GM23338 (cell line): ENCODE results near the gene RASGRP3.

Experiments
- CREB1 ChIP-seq: fragments of 250-450 bp; sonication (Bioruptor Pico); IDR thresholded peaks from 2 replicates; pipeline ENCODE4 v1.5.0; 2020; ENCODE audit warnings: low read depth, mild to moderate bottlenecking, moderate library complexity
- CTCF ChIP-seq, 2 experiments: fragments of 200-600 bp in 1 of 2; sonication (generic) in 1 of 2; conservative IDR thresholded peaks; 2 replicates each; pipeline versions ENCODE4 v1.5.1 to v1.6.1; 2016 to 2017; ENCODE audit warnings: antibody characterized with exemption in 2 of 2, low read depth in 2 of 2, mild to moderate bottlenecking in 2 of 2, moderate library complexity in 1 of 2
- ETS1 ChIP-seq: IDR thresholded peaks from 2 replicates; pipeline ENCODE4 v1.6.1; 2016; ENCODE audit warnings: antibody characterized with exemption
- EZH2 ChIP-seq: fragments of 200-600 bp; sonication (generic); IDR thresholded peaks from one replicate; pipeline ENCODE4 v1.8.0; 2017; ENCODE audit warnings: antibody characterized with exemption, mild to moderate bottlenecking, low read depth; ENCODE audit not compliant: unreplicated experiment
- EZH2phosphoT487 ChIP-seq: fragments of 200-600 bp; sonication (generic); IDR thresholded peaks from one replicate; pipeline ENCODE4 v1.8.1; 2018; ENCODE audit warnings: antibody characterized with exemption; ENCODE audit not compliant: unreplicated experiment
- JUNB ChIP-seq: IDR thresholded peaks from one replicate; pipeline ENCODE4 v1.6.1; 2016; ENCODE audit warnings: antibody characterized with exemption; ENCODE audit not compliant: unreplicated experiment
- NANOG ChIP-seq: IDR thresholded peaks from 2 replicates; pipeline ENCODE4 v1.6.1; 2016; ENCODE audit warnings: antibody characterized with exemption, borderline replicate concordance
- POLR2AphosphoS5 ChIP-seq: IDR thresholded peaks from 2 replicates; pipeline ENCODE4 v1.6.1; 2016; ENCODE audit warnings: antibody characterized with exemption, low read depth
- STAT1 ChIP-seq: IDR thresholded peaks from one replicate; pipeline ENCODE4 v1.6.1; 2016; ENCODE audit warnings: antibody characterized with exemption; ENCODE audit not compliant: unreplicated experiment
- ZNF114 ChIP-seq: fragments of 250-450 bp; sonication (Bioruptor Pico); IDR thresholded peaks from 2 replicates; pipeline ENCODE4 v1.5.0; 2020; ENCODE audit warnings: mild to moderate bottlenecking, moderate library complexity
- ZNF331 ChIP-seq: fragments of 250-450 bp; sonication (Bioruptor Pico); IDR thresholded peaks from 2 replicates; pipeline ENCODE4 v1.5.0; 2020; ENCODE audit warnings: low read depth, mild to moderate bottlenecking, moderate library complexity
- TF ChIP-seq, protein P1 (sequence below): IDR thresholded peaks from one replicate; pipeline ENCODE4 v1.6.1; 2018; ENCODE audit warnings: antibody characterized with exemption; ENCODE audit not compliant: unreplicated experiment
- TF ChIP-seq, protein P2 (sequence below): fragments of 250-450 bp; sonication (Bioruptor Pico); IDR thresholded peaks from 2 replicates; pipeline ENCODE4 v1.5.0; 2020; ENCODE audit warnings: mild to moderate bottlenecking, moderate library complexity

GRCh38 chr2:33488715-33489540 is 12.5 kb downstream of the RASGRP3 start:
- TF ChIP-seq CTCF (conservative IDR thresholded peaks at IDR 0.05; ENCODE audit: low read depth in 2 of 2), result no peak
- TF ChIP-seq EZH2, result no peak
- no peak for TF ChIP-seq ETS1
- TF ChIP-seq, protein P1, sequence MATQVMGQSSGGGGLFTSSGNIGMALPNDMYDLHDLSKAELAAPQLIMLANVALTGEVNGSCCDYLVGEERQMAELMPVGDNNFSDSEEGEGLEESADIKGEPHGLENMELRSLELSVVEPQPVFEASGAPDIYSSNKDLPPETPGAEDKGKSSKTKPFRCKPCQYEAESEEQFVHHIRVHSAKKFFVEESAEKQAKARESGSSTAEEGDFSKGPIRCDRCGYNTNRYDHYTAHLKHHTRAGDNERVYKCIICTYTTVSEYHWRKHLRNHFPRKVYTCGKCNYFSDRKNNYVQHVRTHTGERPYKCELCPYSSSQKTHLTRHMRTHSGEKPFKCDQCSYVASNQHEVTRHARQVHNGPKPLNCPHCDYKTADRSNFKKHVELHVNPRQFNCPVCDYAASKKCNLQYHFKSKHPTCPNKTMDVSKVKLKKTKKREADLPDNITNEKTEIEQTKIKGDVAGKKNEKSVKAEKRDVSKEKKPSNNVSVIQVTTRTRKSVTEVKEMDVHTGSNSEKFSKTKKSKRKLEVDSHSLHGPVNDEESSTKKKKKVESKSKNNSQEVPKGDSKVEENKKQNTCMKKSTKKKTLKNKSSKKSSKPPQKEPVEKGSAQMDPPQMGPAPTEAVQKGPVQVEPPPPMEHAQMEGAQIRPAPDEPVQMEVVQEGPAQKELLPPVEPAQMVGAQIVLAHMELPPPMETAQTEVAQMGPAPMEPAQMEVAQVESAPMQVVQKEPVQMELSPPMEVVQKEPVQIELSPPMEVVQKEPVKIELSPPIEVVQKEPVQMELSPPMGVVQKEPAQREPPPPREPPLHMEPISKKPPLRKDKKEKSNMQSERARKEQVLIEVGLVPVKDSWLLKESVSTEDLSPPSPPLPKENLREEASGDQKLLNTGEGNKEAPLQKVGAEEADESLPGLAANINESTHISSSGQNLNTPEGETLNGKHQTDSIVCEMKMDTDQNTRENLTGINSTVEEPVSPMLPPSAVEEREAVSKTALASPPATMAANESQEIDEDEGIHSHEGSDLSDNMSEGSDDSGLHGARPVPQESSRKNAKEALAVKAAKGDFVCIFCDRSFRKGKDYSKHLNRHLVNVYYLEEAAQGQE, result no peak
- TF ChIP-seq CREB1 (CRISPR knock-in tag), result no peak
- TF ChIP-seq POLR2AphosphoS5, result no peak
- TF ChIP-seq JUNB, result no peak
- TF ChIP-seq EZH2phosphoT487, result no peak
- TF ChIP-seq ZNF331, result no peak
- TF ChIP-seq NANOG, result no peak
- TF ChIP-seq STAT1, result no peak
- TF ChIP-seq, protein P2, sequence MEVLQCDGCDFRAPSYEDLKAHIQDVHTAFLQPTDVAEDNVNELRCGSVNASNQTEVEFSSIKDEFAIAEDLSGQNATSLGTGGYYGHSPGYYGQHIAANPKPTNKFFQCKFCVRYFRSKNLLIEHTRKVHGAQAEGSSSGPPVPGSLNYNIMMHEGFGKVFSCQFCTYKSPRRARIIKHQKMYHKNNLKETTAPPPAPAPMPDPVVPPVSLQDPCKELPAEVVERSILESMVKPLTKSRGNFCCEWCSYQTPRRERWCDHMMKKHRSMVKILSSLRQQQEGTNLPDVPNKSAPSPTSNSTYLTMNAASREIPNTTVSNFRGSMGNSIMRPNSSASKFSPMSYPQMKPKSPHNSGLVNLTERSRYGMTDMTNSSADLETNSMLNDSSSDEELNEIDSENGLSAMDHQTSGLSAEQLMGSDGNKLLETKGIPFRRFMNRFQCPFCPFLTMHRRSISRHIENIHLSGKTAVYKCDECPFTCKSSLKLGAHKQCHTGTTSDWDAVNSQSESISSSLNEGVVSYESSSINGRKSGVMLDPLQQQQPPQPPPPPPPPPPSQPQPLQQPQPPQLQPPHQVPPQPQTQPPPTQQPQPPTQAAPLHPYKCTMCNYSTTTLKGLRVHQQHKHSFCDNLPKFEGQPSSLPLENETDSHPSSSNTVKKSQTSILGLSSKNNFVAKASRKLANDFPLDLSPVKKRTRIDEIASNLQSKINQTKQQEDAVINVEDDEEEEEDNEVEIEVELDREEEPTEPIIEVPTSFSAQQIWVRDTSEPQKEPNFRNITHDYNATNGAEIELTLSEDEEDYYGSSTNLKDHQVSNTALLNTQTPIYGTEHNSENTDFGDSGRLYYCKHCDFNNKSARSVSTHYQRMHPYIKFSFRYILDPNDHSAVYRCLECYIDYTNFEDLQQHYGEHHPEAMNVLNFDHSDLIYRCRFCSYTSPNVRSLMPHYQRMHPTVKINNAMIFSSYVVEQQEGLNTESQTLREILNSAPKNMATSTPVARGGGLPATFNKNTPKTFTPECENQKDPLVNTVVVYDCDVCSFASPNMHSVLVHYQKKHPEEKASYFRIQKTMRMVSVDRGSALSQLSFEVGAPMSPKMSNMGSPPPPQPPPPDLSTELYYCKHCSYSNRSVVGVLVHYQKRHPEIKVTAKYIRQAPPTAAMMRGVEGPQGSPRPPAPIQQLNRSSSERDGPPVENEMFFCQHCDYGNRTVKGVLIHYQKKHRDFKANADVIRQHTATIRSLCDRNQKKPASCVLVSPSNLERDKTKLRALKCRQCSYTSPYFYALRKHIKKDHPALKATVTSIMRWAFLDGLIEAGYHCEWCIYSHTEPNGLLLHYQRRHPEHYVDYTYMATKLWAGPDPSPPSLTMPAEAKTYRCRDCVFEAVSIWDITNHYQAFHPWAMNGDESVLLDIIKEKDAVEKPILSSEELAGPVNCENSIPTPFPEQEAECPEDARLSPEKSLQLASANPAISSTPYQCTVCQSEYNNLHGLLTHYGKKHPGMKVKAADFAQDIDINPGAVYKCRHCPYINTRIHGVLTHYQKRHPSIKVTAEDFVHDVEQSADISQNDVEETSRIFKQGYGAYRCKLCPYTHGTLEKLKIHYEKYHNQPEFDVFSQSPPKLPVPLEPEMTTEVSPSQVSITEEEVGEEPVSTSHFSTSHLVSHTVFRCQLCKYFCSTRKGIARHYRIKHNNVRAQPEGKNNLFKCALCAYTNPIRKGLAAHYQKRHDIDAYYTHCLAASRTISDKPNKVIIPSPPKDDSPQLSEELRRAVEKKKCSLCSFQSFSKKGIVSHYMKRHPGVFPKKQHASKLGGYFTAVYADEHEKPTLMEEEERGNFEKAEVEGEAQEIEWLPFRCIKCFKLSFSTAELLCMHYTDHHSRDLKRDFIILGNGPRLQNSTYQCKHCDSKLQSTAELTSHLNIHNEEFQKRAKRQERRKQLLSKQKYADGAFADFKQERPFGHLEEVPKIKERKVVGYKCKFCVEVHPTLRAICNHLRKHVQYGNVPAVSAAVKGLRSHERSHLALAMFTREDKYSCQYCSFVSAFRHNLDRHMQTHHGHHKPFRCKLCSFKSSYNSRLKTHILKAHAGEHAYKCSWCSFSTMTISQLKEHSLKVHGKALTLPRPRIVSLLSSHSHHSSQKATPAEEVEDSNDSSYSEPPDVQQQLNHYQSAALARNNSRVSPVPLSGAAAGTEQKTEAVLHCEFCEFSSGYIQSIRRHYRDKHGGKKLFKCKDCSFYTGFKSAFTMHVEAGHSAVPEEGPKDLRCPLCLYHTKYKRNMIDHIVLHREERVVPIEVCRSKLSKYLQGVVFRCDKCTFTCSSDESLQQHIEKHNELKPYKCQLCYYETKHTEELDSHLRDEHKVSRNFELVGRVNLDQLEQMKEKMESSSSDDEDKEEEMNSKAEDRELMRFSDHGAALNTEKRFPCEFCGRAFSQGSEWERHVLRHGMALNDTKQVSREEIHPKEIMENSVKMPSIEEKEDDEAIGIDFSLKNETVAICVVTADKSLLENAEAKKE (CRISPR knock-in tag), result no peak
- TF ChIP-seq ZNF114, result no peak
